Psoas muscle (tissue), 8 donors: Measurements from ENCODE around the gene ANP32A. TPM values are rescaled to one million over a fixed set of nuclear protein-coding genes. Genes with fewer than 3 reads are reported as not detected.

Experiments used
- ATAC-seq, 4 donors: fragments of 200-7000 bp; cut with Tn5 transposase; one replicate each; pipeline ENCODE4 v1.9.1; 2020; ENCODE audit warnings: moderate library complexity in 3 of 4, mild to moderate bottlenecking in 2 of 4
- DNase-seq, 2 donors: peaks; one replicate each; pipeline ENCODE4 v3.0.0-alpha.2; 2020
- H3K27ac ChIP-seq: fragments of 200-600 bp; one replicate; pipeline ENCODE4 v1.8.0; 2022
- H3K27me3 ChIP-seq, 3 donors: fragments of 200-600 bp in 1 of 3; one replicate each; pipeline versions ENCODE4 v1.6.1 to v1.8.0; 2013 to 2022; ENCODE audit warnings: low read length in 2 of 3, mild to moderate bottlenecking in 2 of 3, moderate library complexity in 1 of 3; ENCODE audit not compliant: insufficient read depth in 3 of 3
- H3K36me3 ChIP-seq, 2 donors: fragments of 200-600 bp in 1 of 2; one replicate each; pipeline versions ENCODE4 v1.6.1 to v1.8.0; 2013 to 2022; ENCODE audit warnings: low read depth in 1 of 2, mild to moderate bottlenecking in 1 of 2, moderate library complexity in 1 of 2; ENCODE audit not compliant: insufficient read depth in 1 of 2
- H3K4me1 ChIP-seq: fragments of 200-600 bp; one replicate; pipeline ENCODE4 v1.8.0; 2022
- H3K4me3 ChIP-seq: fragments of 200-600 bp; one replicate; pipeline ENCODE4 v1.8.0; 2022; ENCODE audit warnings: mild to moderate bottlenecking
- H3K9me3 ChIP-seq: fragments of 200-600 bp; one replicate; pipeline ENCODE4 v1.8.0; 2022
- WGBS, 3 donors: extraction: QIAGEN DNeasy Blood & Tissue Kit; methylation state at CpG; one replicate each; pipeline versions ENCODE4 v1.1.6 to v1.1.7; 2013; 5-methylcytosine and 5-hydroxymethylcytosine counted together
- intact Hi-C, 2 donors: fragments of 100-400 bp; cut with DNase I; formaldehyde crosslinking; loops; one replicate each; pipeline versions ENCODE4 v1.11.0 to v1.14.2; 2022
- polyA plus RNA-seq, 3 donors: library from polyadenylated mRNA; stranded (reverse); fragments of 200-250 nt; gene quantifications; one replicate each; pipeline ENCODE4 v1.2.3, GENCODE V29; 2013
- total RNA-seq, 4 donors: library from RNA; stranded (reverse); fragmentation: NEBNext Ultra II Directional in 2 of 4; extraction: Animal tissue kit (Norgen Biotek cat#: 25700) in 2 of 4; gene quantifications; one replicate each; pipeline versions ENCODE4 v1.2.1 to v1.2.4, GENCODE V29; 2021 to 2023
- TF ChIP-seq, protein P1 (sequence below): fragments of 200-600 bp; IDR thresholded peaks from one replicate; pipeline ENCODE4 v1.8.0; 2022; ENCODE audit warnings: antibody characterized with exemption
- donor health status: healthy with polysubstance abuse.
- donor health status: DM: no; HTN: no; CAD: no; lungs with moderate emphysema.
- donor health status: Bipolar disorder and iron deficiency.
- donor health status: healthy.
- donor health status: DM: yes; HTN: yes; CAD: no.
- donor health status: DM: no; HTN: no; CAD: no.
- donor health status: DM: no; HTN: no; CAD: no.
- donor health status: DM: yes; HTN: yes; CAD: no.

Gene ANP32A
- total and polyA plus RNA-seq, 7 donors = 56.7 to 98.2 (median 83.7) TPM

DNA sequence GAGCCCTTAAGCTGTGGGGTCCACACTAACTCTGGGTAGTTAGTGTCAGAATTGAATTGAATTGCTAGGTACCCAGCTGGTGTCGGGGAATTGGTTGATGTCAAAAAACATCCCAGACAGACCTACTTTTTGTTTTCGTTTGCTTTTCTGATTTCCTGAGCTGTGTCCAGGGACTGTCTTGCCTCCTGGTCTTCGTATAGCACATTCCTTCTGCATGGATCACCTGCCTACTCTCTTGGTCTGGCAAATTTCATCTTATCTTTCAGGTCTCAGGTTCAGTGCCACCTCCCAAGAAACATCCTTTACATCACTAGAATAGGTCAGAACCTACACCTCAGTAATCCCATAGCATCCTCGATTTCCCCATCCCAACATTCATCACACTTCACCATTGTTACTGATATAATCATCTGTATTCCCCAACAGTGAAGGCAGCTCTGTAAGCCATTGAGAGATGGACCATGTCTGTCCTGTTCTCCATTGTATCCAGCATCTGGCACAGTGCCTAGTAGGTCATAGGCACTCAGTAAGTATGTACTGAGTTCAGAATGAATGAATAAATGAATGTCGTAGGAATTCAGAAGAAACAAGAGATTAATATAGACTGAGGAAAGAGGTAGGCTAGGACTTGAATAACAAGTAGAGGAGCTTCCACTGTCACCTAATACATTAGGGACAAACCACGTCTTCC is 81.2 kb downstream of the ANP32A start:
- no peaks in the 10 kb centered on the region for H3K27me3 ChIP-seq
- H3K9me3 ChIP-seq = no peaks in the 10 kb centered on the region
- no peak overlapping the region for H3K4me3 ChIP-seq
- TF ChIP-seq, protein P1, sequence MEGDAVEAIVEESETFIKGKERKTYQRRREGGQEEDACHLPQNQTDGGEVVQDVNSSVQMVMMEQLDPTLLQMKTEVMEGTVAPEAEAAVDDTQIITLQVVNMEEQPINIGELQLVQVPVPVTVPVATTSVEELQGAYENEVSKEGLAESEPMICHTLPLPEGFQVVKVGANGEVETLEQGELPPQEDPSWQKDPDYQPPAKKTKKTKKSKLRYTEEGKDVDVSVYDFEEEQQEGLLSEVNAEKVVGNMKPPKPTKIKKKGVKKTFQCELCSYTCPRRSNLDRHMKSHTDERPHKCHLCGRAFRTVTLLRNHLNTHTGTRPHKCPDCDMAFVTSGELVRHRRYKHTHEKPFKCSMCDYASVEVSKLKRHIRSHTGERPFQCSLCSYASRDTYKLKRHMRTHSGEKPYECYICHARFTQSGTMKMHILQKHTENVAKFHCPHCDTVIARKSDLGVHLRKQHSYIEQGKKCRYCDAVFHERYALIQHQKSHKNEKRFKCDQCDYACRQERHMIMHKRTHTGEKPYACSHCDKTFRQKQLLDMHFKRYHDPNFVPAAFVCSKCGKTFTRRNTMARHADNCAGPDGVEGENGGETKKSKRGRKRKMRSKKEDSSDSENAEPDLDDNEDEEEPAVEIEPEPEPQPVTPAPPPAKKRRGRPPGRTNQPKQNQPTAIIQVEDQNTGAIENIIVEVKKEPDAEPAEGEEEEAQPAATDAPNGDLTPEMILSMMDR = no peak
- H3K4me1 ChIP-seq = no peaks in the 10 kb centered on the region
- 69 to 77% (median 73%) methylated on average over 6 of the region's 6 CpGs for WGBS, 3 donors
- DNase-seq (no peak), ATAC-seq (no peak)
- intact Hi-C loops = no loop called here
- H3K27ac ChIP-seq = no peak overlapping the region
- H3K36me3 ChIP-seq = no peaks in the 10 kb centered on the region

GRCh38 chr15:68735610-68736009 is 85.1 kb downstream of the ANP32A start:
- Histone ChIP-seq H3K9me3 (no peaks in the 10 kb centered on the region), H3K27me3 (no peaks in the 10 kb centered on the region), H3K27ac (no peak overlapping the region), H3K36me3 (no peaks in the 10 kb centered on the region), H3K4me3 (no peak overlapping the region), H3K4me1 (peaks cover 2% of the 10 kb centered on the region)
- DNase-seq (no peak), ATAC-seq (no peak)
- intact Hi-C loops = no loop called here
- TF ChIP-seq, protein P1 = no peak

GRCh38 chr15:68734881-68735280 is 85.8 kb downstream of the ANP32A start:
- Histone ChIP-seq H3K27me3 (no peaks in the 10 kb centered on the region), H3K9me3 (no peaks in the 10 kb centered on the region)

DNA sequence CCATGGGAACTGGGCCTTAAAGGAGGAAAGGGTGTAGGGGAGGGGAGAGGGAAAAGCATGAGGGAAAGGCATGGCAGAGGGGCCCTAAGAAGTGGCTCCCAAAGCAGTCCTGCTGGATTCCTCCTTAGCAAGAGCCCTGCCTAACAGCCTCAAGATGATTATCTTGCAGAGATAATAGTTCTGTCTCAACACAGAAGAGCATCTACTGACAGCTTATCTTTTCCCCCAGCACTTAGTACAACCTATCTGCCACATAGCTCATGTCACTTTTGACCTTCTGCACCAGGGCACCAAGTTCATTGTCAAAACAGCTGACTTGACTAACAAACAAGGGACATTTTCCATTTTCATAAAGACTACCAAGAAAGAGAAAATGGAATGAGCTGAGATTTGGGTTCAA is 86.3 kb downstream of the ANP32A start:
- ATAC-seq (no peak), DNase-seq (no peak)
- TF ChIP-seq, protein P1 = no peak
- Histone ChIP-seq H3K4me3 (no peak overlapping the region), H3K4me1 (peaks cover 7% of the 10 kb centered on the region), H3K27ac (no peak overlapping the region), H3K9me3 (no peaks in the 10 kb centered on the region), H3K27me3 (no peaks in the 10 kb centered on the region), H3K36me3 (no peaks in the 10 kb centered on the region)
- intact Hi-C loops = no loop called here

More at GRCh38 chr15:68734881-68735280, 85.8 kb downstream of the ANP32A start:
- TF ChIP-seq, protein P1 = no peak
- intact Hi-C loops = no loop called here
- H3K4me3 ChIP-seq = no peak overlapping the region
- H3K4me1 ChIP-seq = peaks cover 7% of the 10 kb centered on the region
- H3K27ac ChIP-seq = no peak overlapping the region
- no peaks in the 10 kb centered on the region for H3K36me3 ChIP-seq
- no peak for DNase-seq
- no peak for ATAC-seq

- WGBS, 3 donors = 21 to 44% (median 23%) methylated on average over 6 of the region's 6 CpGs
- no peak for ATAC-seq
- DNase-seq = no peak
- TF ChIP-seq, protein P1 = no peak
- intact Hi-C loops = no loop called here
- H3K9me3 ChIP-seq = no peaks in the 10 kb centered on the region
- H3K4me1 ChIP-seq = peaks cover 7% of the 10 kb centered on the region
- H3K27ac ChIP-seq = no peak overlapping the region
- H3K27me3 ChIP-seq = no peaks in the 10 kb centered on the region
- no peaks in the 10 kb centered on the region for H3K36me3 ChIP-seq
- H3K4me3 ChIP-seq = no peak overlapping the region
Observed at GRCh38 chr15:68733666-68734065, 87.0 kb downstream of the ANP32A start.
